ENCODE results near the gene PRR33.

The PRR33 gene

DNA sequence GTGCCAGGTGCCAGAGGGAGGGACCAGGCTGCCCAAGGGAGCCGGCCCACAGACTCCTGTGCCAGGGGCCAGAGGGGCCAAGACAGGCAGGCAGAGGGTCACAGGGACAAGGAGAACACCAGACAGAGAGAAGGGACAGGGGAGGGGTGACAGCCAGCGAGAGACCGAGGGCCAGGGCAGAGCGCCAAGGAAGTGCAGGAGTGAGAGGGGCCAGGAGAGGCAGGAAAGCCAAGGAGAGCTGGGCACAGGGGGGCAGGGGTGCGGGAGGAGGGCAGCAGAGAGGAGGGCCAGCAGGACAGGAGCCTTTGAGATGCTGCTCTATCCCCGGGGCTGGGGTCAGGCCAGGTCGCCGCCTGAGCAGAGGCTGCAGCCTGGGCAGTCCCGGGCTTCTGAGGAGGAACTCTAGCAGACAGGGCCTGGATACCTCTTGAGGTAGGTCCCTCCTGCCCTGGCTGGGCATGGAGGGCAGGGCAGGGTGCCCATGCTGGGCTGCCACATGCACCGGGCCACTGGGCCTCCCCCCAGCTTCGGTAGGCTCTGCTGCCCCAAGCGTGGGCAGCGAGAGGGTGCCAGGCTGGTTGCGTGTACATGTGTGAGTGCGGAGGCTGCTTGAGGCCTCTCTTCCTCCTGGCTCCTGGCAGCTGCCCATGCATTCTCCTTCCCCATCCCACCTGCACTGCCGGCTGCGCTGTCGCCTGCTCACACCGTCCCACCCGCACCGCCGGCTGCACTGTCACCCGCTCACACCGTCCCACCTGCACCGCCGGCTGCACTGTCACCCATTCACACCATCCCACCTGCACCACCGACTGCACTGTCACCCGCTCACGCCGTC lies 26.6 kb downstream of the PRR33 start:
- in situ Hi-C loops (cut with MboI; ENCODE audit: low sequenced_read_pairs) = no loop called here

- in situ Hi-C loops (cut with MboI; ENCODE audit: low sequenced_read_pairs) = no loop called here
These were observed 27.5 kb downstream of the PRR33 start for GRCh38 chr11:1864231-1864630.

DNA sequence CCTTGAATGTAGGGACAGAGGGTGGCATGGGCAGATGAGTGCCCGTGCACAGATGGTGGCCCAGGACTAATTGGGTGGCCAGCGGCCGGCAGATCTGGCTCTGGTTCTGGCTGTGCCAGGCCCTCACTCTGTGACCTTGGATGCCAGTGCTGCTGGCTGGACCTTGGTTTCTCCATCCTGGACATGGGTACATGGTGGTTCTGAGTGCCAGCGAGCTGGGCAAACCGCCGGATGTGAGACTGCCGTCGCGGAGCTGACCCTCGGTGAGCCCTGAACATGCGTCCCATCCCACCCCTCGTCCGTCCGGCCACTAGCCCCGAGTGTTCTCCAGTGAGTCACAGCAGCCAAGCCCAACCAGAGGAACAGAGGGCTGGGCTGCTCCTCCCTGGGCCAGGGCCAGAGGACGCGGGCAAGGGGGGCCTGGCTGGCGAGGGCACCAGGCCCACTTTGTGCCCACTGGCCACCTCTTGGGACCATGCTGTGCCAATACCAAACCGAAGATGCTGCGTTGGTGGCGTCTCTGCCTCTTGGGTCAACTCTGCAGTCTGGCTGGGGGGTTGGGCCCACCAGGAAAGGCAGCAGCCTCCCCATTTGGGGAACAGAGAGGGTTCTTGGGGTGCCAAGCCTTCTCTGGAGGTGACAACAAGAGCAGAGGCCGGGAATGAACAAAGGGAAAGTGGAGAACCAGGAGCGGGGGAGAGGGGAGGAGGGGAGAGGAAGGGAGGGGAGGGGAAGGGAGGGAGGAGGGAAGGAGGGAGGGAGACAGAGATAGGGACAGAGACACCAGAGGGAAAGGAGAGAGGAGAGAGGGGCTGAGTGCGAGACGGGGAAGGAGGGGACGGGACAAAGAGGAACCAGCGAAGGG lies 28.1 kb downstream of the PRR33 start:
- in situ Hi-C loops (cut with MboI; ENCODE audit: low sequenced_read_pairs) = no loop called here

DNA sequence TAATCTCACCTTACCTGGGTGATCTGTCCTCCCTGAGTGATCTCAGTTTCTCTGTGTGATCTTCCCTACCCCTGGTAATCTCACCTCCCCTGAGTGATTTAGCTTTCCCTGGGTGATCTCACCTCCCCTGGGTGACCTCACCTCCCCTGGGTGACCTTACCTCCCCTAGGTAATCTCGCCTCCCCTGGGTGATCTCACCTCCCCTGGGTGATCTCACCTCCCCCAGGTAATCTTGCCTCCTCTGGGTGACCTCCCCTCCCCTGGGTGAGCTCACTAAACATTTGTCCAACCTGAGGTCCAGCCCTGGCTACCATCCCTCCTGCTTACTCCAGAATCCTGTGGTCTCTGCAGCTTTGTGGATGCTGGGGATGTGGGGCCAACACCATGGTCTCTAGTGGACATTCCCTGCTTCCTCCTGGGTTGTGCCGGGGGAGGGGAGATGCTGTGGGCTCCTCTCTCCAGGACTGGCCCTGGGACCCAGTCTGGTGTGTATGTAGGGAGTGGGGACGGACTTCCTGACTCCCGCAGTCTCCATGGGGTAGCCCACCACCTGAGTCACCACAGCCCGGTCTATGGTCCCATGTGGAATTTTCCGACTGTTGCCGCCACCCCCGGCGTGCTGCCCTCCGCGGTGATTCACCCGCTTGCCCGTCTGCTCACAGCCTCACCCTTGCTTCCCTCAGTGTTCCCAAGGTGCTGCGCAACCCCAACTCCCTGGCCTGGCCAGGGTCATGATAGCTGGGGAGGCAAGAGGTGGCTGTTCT lies 28.9 kb downstream of the PRR33 start:
- in situ Hi-C loops (cut with MboI; ENCODE audit: low sequenced_read_pairs) = no loop called here

DNA sequence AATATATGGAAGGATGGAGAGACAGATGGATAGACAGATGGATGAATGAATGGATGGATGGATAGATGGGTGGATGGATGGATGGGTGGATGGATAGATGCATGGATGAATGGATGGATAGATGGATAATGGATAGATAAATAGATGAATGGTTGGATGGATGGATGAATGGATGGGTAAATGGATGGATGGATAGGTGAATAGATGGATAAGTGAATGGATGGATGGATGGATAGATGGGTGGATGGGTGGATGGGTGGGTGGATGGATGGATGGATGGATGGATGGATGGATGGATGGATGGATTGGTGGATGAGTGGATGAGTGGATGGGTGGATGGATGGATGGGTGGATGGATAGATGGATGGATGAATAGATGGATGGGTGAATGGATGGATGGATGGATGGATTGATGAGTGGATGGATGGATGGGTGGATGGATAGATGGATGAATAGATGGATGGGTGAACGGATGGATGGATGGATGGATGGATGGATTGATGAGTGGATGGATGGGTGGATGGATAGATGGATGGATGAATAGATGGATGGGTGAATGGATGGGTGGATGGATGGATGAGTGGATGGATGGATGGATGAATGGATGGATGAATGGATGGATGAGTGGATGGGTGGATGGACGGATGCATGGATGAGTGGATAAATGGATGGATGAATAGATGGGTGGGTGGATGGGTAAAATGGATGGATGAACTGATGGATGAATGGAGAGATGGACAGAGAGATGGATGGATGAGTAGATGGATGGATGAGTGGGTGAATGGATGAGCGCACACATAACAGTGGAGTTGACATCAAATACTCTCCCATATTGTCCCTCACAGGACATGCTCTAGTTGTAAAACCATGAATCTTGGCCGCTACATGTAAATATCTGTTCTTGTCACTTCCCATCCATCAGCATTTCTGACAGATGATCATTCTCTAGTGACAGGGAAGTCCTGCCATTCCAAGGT lies 30.0 kb downstream of the PRR33 start:
- in situ Hi-C loops (cut with MboI; ENCODE audit: low sequenced_read_pairs) = no loop called here

- in situ Hi-C loops (cut with MboI; ENCODE audit: low sequenced_read_pairs) = no loop called here
These were observed 31.6 kb downstream of the PRR33 start for GRCh38 chr11:1860108-1860507.

GRCh38 chr11:1859004-1859403 lies 32.7 kb downstream of the PRR33 start:
- in situ Hi-C loops (cut with MboI; ENCODE audit: low sequenced_read_pairs) = no loop called here

DNA sequence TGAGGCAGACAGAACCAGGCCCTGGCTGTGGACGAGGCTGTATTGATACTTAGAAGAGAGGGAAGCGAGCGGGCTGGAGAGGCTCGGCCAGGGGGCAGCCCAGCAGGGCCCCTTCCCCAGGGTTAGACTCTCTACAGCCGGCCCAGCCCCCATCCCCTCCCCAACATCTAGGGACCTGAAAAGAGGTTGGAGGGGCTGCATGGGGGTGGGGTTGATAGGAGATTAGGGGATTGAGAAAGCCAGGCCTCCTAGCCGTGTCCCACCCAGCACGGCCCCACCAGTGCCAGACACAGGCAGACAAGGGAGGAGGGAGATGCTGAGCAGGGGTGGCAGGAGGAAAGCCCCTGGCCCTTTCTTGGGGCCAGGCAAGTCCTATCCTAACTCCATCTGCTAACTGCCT lies 33.1 kb downstream of the PRR33 start:
- in situ Hi-C loops (cut with MboI; ENCODE audit: low sequenced_read_pairs) = no loop called here

- in situ Hi-C loops (cut with MboI; ENCODE audit: low sequenced_read_pairs) = no loop called here
These were observed 33.5 kb downstream of the PRR33 start for GRCh38 chr11:1858154-1858553.

DNA sequence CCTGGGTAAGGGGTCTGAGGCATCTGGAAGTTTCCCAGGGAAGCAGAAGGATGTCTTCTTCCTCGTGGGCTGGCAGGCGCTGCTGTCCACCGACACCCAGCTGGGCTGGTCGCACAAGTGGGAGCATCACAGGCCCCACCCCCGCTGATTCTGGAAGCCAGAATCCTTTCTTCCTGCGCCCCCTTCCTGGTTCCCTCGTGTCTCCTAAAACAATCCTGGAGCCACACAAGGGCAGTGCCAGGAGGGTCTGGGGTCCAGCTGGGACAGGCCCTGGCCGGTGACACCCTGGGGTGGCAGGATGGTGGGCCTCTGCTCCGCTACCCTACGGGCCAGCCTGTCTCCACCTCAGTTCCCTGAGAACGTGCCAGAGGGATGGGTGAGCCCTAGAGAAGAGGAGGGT lies 34.6 kb downstream of the PRR33 start:
- in situ Hi-C loops (cut with MboI; ENCODE audit: low sequenced_read_pairs) = no loop called here

- in situ Hi-C loops (cut with MboI; ENCODE audit: low sequenced_read_pairs) = no loop called here
These were observed 35.2 kb downstream of the PRR33 start for GRCh38 chr11:1856306-1857005.

DNA sequence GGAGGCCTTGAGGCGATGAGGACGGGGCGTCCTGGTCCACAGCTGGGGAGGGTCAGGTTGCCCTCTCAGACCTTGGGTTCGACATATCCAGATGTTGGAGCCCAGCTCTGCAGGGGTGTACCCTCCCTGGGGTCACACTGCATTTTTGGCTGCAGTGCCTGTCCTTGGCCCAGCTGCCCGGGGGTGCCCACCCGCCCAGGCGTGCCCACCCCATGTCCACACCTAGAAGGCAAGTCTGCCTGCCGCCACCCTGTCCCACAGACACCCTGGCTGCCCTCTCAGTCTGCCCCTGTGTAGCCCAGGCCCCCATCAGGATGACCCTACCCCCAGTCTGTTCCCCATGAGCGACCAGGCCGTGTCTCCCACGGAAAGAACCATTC lies 35.8 kb downstream of the PRR33 start:
- in situ Hi-C loops (cut with MboI; ENCODE audit: low sequenced_read_pairs) = no loop called here

DNA sequence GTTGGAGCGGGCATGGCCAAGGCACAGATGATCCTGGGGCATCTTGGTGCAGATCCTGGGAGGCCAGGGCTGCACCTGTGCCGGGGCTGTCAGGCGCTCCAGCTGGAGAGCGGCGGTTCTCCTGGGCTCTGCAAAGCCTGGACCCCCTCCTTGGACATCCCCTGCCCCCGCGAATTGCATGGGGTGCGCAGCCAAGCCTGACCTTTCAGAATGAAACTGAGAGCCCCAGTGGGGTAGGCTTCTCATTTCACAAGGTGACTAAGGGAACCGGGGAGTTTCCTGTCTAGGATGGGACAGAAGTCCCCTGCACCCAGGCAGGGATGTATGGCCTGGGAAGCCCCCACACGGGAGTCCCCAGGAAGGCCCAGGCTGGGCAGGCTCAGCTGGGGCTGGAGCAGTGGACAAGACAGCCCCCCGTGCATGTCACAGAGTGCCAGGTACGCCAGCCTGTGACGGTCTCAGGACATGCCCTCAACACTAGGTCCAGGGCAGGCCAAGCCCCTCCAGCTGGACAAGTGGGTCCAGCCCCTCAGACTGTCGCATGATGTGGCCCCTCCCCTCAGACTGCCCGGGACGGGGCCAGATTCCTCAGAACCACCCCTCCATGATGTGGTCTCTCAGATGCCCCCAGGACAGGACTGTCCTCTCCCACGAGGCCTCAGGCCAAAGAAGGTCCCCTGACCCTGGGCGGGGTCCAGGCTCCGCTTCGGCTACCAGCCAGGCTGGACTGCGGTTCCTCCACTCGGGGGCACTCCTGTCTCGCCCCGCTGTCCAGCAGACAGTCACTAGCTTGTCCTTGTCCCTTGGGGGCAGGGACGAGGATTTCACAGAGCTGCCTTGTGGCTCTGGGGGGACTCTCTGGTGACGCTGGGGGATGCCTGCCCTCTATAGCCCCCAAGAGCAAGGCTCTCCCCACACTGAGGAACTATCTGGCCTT lies 36.5 kb downstream of the PRR33 start:
- in situ Hi-C loops (cut with MboI; ENCODE audit: low sequenced_read_pairs) = no loop called here

GRCh38 chr11:1854132-1854948 lies 37.4 kb downstream of the PRR33 start:
- in situ Hi-C loops (cut with MboI; ENCODE audit: low sequenced_read_pairs) = no loop called here

GRCh38 chr11:1853376-1854131 lies 38.1 kb downstream of the PRR33 start:
- in situ Hi-C loops (cut with MboI; ENCODE audit: low sequenced_read_pairs) = no loop called here

DNA sequence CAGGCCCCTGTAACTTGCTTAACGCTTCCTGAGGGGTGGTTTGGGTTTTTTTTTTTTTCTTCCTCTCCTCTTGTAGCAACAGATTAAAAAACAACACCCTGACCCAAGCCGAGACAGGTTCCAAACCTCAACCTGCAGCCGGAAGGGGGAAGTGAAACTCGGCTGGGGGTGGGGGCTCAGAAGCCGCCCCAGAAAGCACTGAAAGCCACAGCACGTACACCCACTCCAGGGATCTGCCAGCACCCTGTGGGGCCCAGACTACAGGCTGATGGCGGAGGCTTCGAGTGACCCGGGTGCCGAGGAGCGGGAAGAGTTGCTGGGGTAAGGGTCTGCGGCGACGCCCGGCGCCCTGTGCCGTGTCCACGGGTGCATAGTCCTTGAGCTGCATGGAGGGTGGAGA lies 38.8 kb downstream of the PRR33 start, which contains the start of gene LSP1:
Gene LSP1, plus strand, starts transcription at position 208 of the 400 bp plus-strand sequence. Its CDS starts 61 bp downstream, at position 269.
- in situ Hi-C loops (cut with MboI; ENCODE audit: low sequenced_read_pairs) = no loop called here
